Keratinocyte (primary cell): ENCODE results near the gene CWC22. TPM values are rescaled to one million over a fixed set of nuclear protein-coding genes. Genes with fewer than 3 reads are reported as not detected.

ENCODE experiments used
- DNase-seq: peaks from one replicate; pipeline ENCODE4 v3.0.0-alpha.2; 2011; ENCODE audit warnings: low read depth, missing footprints, low spot score
- FAIRE-seq: peaks from 2 replicates; lab custom pipeline; 2011; peaks lifted over from hg19 to GRCh38; lab: Jason Lieb, UNC
- H2AFZ ChIP-seq: 2 replicates; pipeline ENCODE4 v1.6.0; 2012; ENCODE audit warnings: low read length, control low read depth, inconsistent platforms; ENCODE audit not compliant: control insufficient read depth
- H3K27ac ChIP-seq: 2 replicates; pipeline ENCODE4 v1.5.1; 2011; ENCODE audit warnings: low read length; ENCODE audit not compliant: control insufficient read depth, insufficient read depth
- H3K27me3 ChIP-seq: 3 replicates; pipeline ENCODE4 v1.6.0; 2011; ENCODE audit warnings: low read length; ENCODE audit not compliant: control insufficient read depth, insufficient read depth; ENCODE audit errors: extremely low read depth
- H3K36me3 ChIP-seq, 2 experiments: 2 replicates in 1 of 2; 3 replicates in 1 of 2; pipeline ENCODE4 v1.5.1; 2011; ENCODE audit warnings: low read length in 2 of 2, mild to moderate bottlenecking in 1 of 2; ENCODE audit not compliant: control insufficient read depth in 2 of 2, insufficient read depth in 2 of 2; ENCODE audit errors: extremely low read depth in 1 of 2
- H3K4me1 ChIP-seq: 3 replicates; pipeline ENCODE4 v1.5.1; 2011; ENCODE audit warnings: low read length; ENCODE audit not compliant: control insufficient read depth, insufficient read depth; ENCODE audit errors: extremely low read depth
- H3K4me2 ChIP-seq: 3 replicates; pipeline ENCODE4 v1.6.0; 2011; ENCODE audit warnings: low read depth, low read length; ENCODE audit not compliant: control insufficient read depth, insufficient read depth; ENCODE audit errors: extremely low read depth
- H3K4me3 ChIP-seq, 3 experiments: fragments of 200-600 bp in 1 of 3; sonication (generic) in 1 of 3; 2 replicates in 2 of 3; 3 replicates in 1 of 3; pipeline ENCODE4 v1.5.1; 2011 to 2016; ENCODE audit warnings: low read length in 3 of 3, mild to moderate bottlenecking in 3 of 3, control low read depth in 2 of 3, inconsistent platforms in 1 of 3, low read depth in 1 of 3, mixed read lengths in 1 of 3, mixed run types in 1 of 3, moderate library complexity in 1 of 3; ENCODE audit not compliant: control insufficient read depth in 2 of 3, insufficient read depth in 2 of 3; ENCODE audit errors: extremely low read depth in 1 of 3
- H3K79me2 ChIP-seq: 2 replicates; pipeline ENCODE4 v1.6.0; 2012; ENCODE audit warnings: low read length; ENCODE audit not compliant: control insufficient read depth, insufficient read depth
- H3K9ac ChIP-seq: 3 replicates; pipeline ENCODE4 v1.6.0; 2011; ENCODE audit warnings: low read length; ENCODE audit not compliant: control insufficient read depth, insufficient read depth; ENCODE audit errors: extremely low read depth
- H3K9me1 ChIP-seq: 3 replicates; pipeline ENCODE4 v1.6.0; 2011; ENCODE audit warnings: low read length; ENCODE audit not compliant: control insufficient read depth, insufficient read depth; ENCODE audit errors: extremely low read depth
- H3K9me3 ChIP-seq: 2 replicates; pipeline ENCODE4 v1.5.1; 2012; ENCODE audit warnings: low read depth, low read length; ENCODE audit not compliant: control insufficient read depth
- H4K20me1 ChIP-seq: 3 replicates; pipeline ENCODE4 v1.6.0; 2011; ENCODE audit warnings: low read length; ENCODE audit not compliant: control insufficient read depth, insufficient read depth; ENCODE audit errors: extremely low read depth
- EZH2 ChIP-seq: IDR thresholded peaks from one replicate; pipeline ENCODE4 v1.6.1; 2012; ENCODE audit warnings: inconsistent platforms, mild to moderate bottlenecking, low read length, moderate library complexity
- dilution Hi-C: fragments of 300-500 bp; cut with MboI; formaldehyde crosslinking; loops from one replicate; pipeline ENCODE4 v1.7.0; 2020; ENCODE audit warnings: low sequenced_read_pairs; ENCODE audit not compliant: extremely low pct_ligation_motif_present
- polyA plus RNA-seq, 5 experiments: library from polyadenylated mRNA; depleted of rRNA in 3 of 5; stranded (reverse) in 3 of 5; stranded (forward) in 1 of 5; unstranded in 1 of 5; fragments of >200 nt; gene quantifications; 1 replicate in 1 of 5; 2 replicates in 3 of 5; 3 replicates in 1 of 5; pipeline versions ENCODE4 v1.2.1 to v1.2.3, GENCODE V29; 2011 to 2012; ENCODE audit warnings: missing spikeins in 2 of 5, low read depth in 1 of 5, low replicate concordance in 1 of 5
- TF ChIP-seq, protein P1 (sequence below), 3 experiments: IDR thresholded peaks in 1 of 3; conservative IDR thresholded peaks in 1 of 3; optimal IDR thresholded peaks in 1 of 3; 2 replicates in 2 of 3; 3 replicates in 1 of 3; pipeline versions ENCODE3 to v1.5.1; 2011; ENCODE audit warnings: low read length in 3 of 3, mild to moderate bottlenecking in 3 of 3, moderate library complexity in 2 of 3, control low read depth in 1 of 3, inconsistent platforms in 1 of 3; ENCODE audit not compliant: insufficient read depth in 2 of 3; ENCODE audit errors: extremely low read depth in 1 of 3

Gene CWC22
- polyA plus RNA-seq, 1 donor (not counting 4 experiments of a cell fraction or from before 2014, with no cell fraction given) = 8.8 TPM

DNA sequence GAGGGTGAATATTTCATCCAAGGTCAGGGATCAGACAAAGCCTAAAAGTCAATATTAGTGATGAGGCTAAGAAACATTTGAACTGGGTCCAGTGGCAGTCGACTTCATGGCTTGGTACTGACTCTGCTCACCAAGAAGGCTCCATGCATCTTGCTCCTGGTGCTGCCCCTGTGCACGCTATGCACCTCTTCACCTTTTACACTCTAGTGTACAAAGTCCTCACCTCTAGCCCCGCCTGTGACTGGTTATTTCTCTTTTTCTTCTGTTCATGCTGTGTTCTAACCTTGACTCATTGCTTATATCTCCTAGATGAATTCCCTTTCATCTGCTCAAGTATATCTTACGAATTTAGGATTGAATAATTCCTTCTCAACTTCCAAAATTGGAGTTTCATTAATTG is 93.3 kb downstream of the CWC22 start:
- Histone ChIP-seq H3K27ac (no peak overlapping the region), H3K9me1 (no peaks in the 10 kb centered on the region), H3K9me3 (no peaks in the 10 kb centered on the region), H3K36me3 (no peaks in the 10 kb centered on the region), H3K27me3 (no peaks in the 10 kb centered on the region), H2AFZ (no peak overlapping the region), H3K9ac (no peak overlapping the region), H3K4me3 (no peak overlapping the region), H3K4me2 (no peak overlapping the region), H3K4me1 (no peaks in the 10 kb centered on the region), H4K20me1 (no peaks in the 10 kb centered on the region), H3K79me2 (no peaks in the 10 kb centered on the region)
- dilution Hi-C loops = no loop called here
- DNase-seq (no peak), FAIRE-seq (no peak)
- TF ChIP-seq, protein P1, sequence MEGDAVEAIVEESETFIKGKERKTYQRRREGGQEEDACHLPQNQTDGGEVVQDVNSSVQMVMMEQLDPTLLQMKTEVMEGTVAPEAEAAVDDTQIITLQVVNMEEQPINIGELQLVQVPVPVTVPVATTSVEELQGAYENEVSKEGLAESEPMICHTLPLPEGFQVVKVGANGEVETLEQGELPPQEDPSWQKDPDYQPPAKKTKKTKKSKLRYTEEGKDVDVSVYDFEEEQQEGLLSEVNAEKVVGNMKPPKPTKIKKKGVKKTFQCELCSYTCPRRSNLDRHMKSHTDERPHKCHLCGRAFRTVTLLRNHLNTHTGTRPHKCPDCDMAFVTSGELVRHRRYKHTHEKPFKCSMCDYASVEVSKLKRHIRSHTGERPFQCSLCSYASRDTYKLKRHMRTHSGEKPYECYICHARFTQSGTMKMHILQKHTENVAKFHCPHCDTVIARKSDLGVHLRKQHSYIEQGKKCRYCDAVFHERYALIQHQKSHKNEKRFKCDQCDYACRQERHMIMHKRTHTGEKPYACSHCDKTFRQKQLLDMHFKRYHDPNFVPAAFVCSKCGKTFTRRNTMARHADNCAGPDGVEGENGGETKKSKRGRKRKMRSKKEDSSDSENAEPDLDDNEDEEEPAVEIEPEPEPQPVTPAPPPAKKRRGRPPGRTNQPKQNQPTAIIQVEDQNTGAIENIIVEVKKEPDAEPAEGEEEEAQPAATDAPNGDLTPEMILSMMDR (optimal IDR thresholded peaks at IDR 0.05 in 1 of 3, IDR thresholded peaks at IDR 0.05 in 1 of 3, conservative IDR thresholded peaks at IDR 0.05 in 1 of 3; ENCODE audit: extremely low read depth in 1 of 3, insufficient read depth in 2 of 3, low read length in 3 of 3) = no peak

DNA sequence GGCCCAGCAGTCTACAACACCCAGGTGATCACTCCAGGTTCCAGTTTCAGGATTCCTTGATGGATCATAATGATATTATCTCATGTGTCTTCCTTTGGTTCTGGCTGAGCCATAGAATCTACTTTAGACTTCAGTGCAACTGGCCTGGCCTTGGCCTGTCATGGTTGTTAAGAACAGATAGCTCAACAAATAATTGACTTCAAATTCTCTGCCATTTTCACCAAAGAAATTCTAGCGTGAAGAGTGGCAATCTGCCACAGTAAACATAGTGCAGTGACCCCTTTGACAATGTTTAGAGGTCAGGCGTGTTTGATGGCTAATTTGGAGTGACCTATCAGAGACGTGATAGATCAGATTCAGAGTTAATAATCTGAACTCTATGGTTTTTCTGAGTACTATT is 95.5 kb downstream of the CWC22 start:
- Histone ChIP-seq H3K79me2 (no peaks in the 10 kb centered on the region), H3K4me1 (no peaks in the 10 kb centered on the region), H3K27me3 (no peaks in the 10 kb centered on the region), H4K20me1 (no peaks in the 10 kb centered on the region), H3K36me3 (no peaks in the 10 kb centered on the region), H3K9ac (no peak overlapping the region), H3K27ac (no peak overlapping the region), H3K4me3 (no peak overlapping the region), H3K9me3 (no peaks in the 10 kb centered on the region), H3K4me2 (no peak overlapping the region), H3K9me1 (no peaks in the 10 kb centered on the region), H2AFZ (no peak overlapping the region)
- FAIRE-seq (no peak), DNase-seq (no peak)
- TF ChIP-seq EZH2 = no peak
- TF ChIP-seq, protein P1 (optimal IDR thresholded peaks at IDR 0.05 in 1 of 3, IDR thresholded peaks at IDR 0.05 in 1 of 3, conservative IDR thresholded peaks at IDR 0.05 in 1 of 3; ENCODE audit: extremely low read depth in 1 of 3, insufficient read depth in 2 of 3, low read length in 3 of 3) = no peak
- dilution Hi-C loops = no loop called here
